GM10266 (cell line): Measurements from ENCODE around the gene XRRA1.
"Not testable (repeated sequence)": the region's sequence is repeated elsewhere in the genome, so short reads cannot be mapped to it uniquely, and the experiment has no call there.

Experiments used
- DNase-seq: peaks from one replicate; pipeline ENCODE4 v3.0.0; 2012; ENCODE audit errors: extremely low spot score
- CTCF ChIP-seq: IDR thresholded peaks from 2 replicates; pipeline ENCODE4 v1.5.1; 2012; ENCODE audit warnings: mild to moderate bottlenecking, low read depth; ENCODE audit not compliant: control insufficient read depth, insufficient read depth; ENCODE audit errors: missing control alignments

XRRA1 gene

GRCh38 chr11:74948898-74949752 lies at the start of gene XRRA1, which contains the start of gene SPCS2:
Gene XRRA1 (minus strand): TSS chr11:74949091. CDS start chr11:74940878, 8,213 bp downstream.
Gene SPCS2 (plus strand): TSS chr11:74949266. CDS start chr11:74949286, 20 bp downstream.
- no peak for TF ChIP-seq CTCF
- DNase-seq, result peak; percentile 87

- DNase-seq, result peak; percentile 22
- no peak for TF ChIP-seq CTCF
These were observed 44.0 kb upstream of the XRRA1 start for GRCh38 chr11:74992852-74993251.

- DNase-seq, result no peak
- no peak for TF ChIP-seq CTCF
These were observed 42.0 kb upstream of the XRRA1 start for GRCh38 chr11:74990941-74991340.

- DNase-seq, result not testable (repeated sequence)
These were observed 41.3 kb upstream of the XRRA1 start for GRCh38 chr11:74990150-74990549.

GRCh38 chr11:74989260-74989638 lies 40.4 kb upstream of the XRRA1 start:
- TF ChIP-seq CTCF, result no peak
- DNase-seq, result peak; percentile 12

- DNase-seq, result peak; percentile 83
- no peak for TF ChIP-seq CTCF
These were observed 39.8 kb upstream of the XRRA1 start, which contains the start of gene NEU3 for GRCh38 chr11:74988541-74989259. Gene NEU3 (plus strand): TSS chr11:74988933. CDS start chr11:74989061, 128 bp downstream.

GRCh38 chr11:74984730-74985129 lies 35.8 kb upstream of the XRRA1 start:
- no peak for DNase-seq

More at GRCh38 chr11:74984730-74985129, 35.8 kb upstream of the XRRA1 start:
- TF ChIP-seq CTCF, result no peak
